SJSA1 (cell line): Measurements from ENCODE around the gene POU2AF3. TPM values are rescaled to one million over a fixed set of nuclear protein-coding genes. Genes with fewer than 3 reads are reported as not detected.

Experiments used
- DNase-seq, 2 experiments: peaks; one replicate each; pipeline ENCODE4 v3.0.0-alpha.2; 2015 to 2020; ENCODE audit warnings: low spot score in 2 of 2, low read depth in 1 of 2
- H3K27ac ChIP-seq: fragments of 250-450 bp; sonication (Bioruptor Pico); 2 replicates; pipeline ENCODE4 v1.5.1; 2020; ENCODE audit warnings: mild to moderate bottlenecking, moderate library complexity
- H3K27me3 ChIP-seq: fragments of 250-450 bp; sonication (Bioruptor Pico); replicated peaks from 2 replicates; pipeline ENCODE4 v1.5.1; 2020; ENCODE audit warnings: mild to moderate bottlenecking, moderate library complexity
- H3K36me3 ChIP-seq: fragments of 250-450 bp; sonication (Bioruptor Pico); 2 replicates; pipeline ENCODE4 v1.5.1; 2020; ENCODE audit warnings: mild to moderate bottlenecking
- H3K4me1 ChIP-seq: fragments of 250-450 bp; sonication (Bioruptor Pico); replicated peaks from 2 replicates; pipeline ENCODE4 v1.6.1; 2021; ENCODE audit warnings: mild to moderate bottlenecking
- H3K4me3 ChIP-seq: fragments of 250-450 bp; sonication (Bioruptor Pico); 2 replicates; pipeline ENCODE4 v1.5.1; 2020; ENCODE audit warnings: mild to moderate bottlenecking
- H3K9me3 ChIP-seq: fragments of 250-450 bp; sonication (Bioruptor Pico); replicated peaks from 2 replicates; pipeline ENCODE4 v1.5.1; 2020; ENCODE audit warnings: mild to moderate bottlenecking
- total RNA-seq: library from RNA; depleted of rRNA; stranded (reverse); fragments of >200 nt; shearing (Covaris generic); gene quantifications from 2 replicates; pipeline ENCODE4 v1.2.3, GENCODE V29; 2014

POU2AF3 gene
- total RNA-seq, 1 experiment from 2014 or later, result not detected

DNA sequence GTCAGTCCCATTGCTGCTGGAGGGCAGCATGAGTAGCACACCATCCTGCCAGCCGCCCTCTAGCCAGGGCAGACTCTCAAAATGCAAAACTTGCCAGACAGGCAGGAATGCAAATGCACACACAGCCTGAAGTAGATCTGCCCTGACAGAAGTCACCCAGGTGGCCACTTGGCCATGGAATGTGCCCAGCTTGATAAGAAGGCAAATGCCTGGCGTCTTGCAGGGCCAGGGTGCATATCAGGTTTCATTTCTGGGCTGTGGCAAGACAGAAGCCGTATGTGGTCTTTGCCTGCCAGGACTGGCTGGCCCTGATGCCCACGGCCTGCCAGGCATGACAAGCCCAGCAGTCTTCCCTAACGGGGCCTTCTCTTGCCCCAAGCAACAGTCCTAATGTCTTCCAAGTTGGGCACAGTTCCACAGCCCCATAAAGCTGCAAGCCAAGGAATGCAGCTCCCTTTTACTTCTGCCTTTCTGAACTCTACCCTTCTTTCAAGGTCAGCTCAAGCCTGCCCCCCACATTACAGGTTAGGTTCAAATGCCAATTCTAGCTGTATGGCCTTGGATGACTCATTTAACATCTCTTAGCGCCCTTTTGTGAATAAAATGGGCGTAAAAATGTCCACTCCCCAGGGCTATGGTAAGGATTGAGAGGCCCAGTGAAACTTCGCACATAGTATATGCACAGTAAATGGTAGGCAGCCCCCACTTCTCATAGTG lies 29.7 kb downstream of the POU2AF3 start:
- Histone ChIP-seq H3K36me3 (no peaks in the 10 kb centered on the region), H3K27me3 (no peaks in the 10 kb centered on the region), H3K27ac (no peak overlapping the region), H3K4me1 (peaks cover 8% of the 10 kb centered on the region), H3K9me3 (no peaks in the 10 kb centered on the region), H3K4me3 (no peak overlapping the region)
- DNase-seq, result no peak

DNA sequence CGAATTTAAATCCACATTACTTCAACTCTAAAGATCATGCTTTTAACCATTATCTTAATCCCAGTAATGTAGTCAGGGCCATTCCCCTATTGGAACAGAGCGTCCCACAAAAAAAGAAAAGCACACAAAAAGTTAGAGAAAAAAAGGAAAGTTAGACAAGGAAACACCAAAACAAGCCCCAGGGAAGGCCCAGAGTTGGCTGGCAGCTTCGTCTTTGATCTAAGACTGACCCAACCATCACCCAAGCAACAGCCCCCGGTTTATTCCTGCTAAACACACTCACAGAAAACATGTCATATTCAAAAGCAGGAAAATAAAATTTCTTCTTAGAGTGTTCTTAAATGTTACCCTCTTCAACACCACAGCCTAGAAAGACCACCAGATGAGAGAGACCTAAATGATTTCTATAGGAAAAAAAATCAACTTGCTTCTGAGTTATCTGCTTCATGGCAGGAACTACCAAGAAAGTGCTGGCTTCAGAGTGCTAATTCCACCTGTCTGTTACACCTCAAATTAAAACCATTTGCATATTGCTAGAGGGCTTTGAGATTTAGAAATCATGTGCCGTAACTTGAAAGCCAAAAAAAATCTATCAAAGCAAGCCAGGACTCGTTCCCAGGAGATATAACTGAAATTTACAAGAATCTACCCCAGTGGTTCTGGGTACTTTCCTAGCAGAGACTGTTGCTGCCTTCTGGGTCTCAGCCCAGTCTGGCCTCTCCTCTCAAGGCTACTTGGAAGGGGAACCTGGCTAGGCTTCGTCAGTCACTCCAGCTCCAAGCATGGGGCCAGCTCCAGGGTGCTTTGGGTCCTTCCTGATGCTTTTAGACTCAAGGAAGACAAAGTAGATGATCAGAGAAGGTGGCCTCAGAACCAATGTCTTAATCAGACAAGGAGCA lies 31.2 kb downstream of the POU2AF3 start:
- H3K36me3 ChIP-seq, result no peaks in the 10 kb centered on the region
- H3K27ac ChIP-seq, result no peak overlapping the region
- no peaks in the 10 kb centered on the region for H3K9me3 ChIP-seq
- no peaks in the 10 kb centered on the region for H3K27me3 ChIP-seq
- no peak overlapping the region for H3K4me3 ChIP-seq
- no peak for DNase-seq
- H3K4me1 ChIP-seq, result peaks cover 6% of the 10 kb centered on the region

DNA sequence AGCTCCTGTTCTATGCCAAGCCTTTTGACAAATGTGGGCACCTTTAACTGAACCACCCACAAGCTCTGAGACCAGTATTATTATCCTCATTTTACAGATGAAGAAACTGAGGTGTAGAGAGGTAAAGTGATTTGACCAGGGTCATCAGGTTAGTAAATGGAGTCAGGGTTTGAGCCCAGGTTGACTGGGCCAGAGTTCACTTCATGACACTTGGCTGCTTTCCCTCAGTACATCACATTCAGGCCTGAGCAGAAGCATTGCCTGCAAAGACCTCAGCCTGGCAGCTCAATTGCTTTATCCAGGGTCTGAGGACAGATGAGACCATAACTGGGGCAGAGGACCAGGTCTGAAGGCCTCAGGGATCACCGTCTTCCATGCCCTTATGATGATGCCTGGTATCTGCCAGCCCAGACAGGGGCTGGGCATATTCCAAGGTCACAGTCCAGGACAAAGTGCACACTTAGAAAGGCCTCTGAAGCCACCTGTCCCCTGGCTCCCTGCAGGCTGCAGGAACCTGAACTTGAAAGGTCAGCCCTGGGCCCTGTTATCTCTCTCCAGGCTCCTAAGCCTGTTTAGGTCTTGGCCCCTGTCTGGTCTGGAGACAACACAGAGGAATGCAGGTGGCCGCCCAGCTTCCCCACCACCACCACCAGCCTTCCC lies 32.0 kb downstream of the POU2AF3 start:
- H3K36me3 ChIP-seq, result no peaks in the 10 kb centered on the region
- no peak overlapping the region for H3K27ac ChIP-seq
- no peaks in the 10 kb centered on the region for H3K9me3 ChIP-seq
- no peak for DNase-seq
- H3K4me3 ChIP-seq, result no peak overlapping the region
- no peaks in the 10 kb centered on the region for H3K27me3 ChIP-seq
- H3K4me1 ChIP-seq, result no peaks in the 10 kb centered on the region

- Histone ChIP-seq H3K27me3 (no peaks in the 10 kb centered on the region), H3K27ac (no peak overlapping the region), H3K9me3 (no peaks in the 10 kb centered on the region), H3K4me3 (no peak overlapping the region), H3K36me3 (no peaks in the 10 kb centered on the region), H3K4me1 (no peaks in the 10 kb centered on the region)
- DNase-seq, result no peak
Observed at GRCh38 chr11:111331711-111332479, 33.5 kb downstream of the POU2AF3 start.

DNA sequence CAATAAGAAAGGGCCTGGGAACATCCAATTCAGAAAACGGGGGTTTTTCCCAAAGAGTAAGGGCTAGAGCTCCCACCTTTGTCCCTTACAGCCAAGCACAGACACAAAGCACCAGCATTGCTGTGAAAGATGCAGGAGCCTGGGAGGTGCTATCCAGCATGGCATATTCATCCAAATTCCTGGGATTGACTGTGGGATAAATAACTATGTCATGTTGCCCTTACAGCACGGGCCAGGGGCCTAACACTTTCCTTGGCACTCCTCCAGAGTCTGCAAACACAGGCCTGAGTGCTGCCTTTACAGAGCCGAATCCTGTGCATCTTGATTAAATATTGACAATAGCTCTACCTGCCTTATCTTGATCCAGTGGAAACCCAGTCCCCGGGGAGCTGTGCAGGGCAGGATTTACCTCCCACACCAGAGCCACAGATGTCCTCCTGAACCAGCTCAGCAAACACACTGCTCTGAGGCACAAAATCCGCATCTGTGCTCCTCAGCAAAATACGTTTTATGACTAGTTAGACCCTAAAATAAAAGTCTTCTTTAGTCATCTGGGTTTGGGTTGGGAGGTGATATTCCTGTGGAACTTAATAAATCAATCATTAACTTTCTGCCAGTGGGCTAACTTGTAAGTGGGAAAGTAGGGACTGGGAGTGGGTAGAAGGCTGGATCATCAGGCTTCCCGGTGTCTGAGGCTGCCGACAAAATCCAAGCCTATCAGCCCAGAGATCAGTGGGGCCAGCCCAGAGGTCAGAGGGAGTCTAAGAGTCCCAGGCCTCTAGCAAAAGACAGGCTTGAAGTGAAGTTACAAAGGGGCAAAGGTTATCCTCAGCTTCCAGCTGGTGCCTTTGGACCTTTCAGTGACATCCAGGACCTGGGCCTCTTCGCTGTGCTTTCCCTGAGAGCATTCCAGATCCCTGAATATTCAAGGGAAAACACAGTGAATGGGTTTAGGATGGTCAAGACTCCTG lies 36.5 kb downstream of the POU2AF3 start:
- Histone ChIP-seq H3K4me1 (no peaks in the 10 kb centered on the region), H3K9me3 (no peaks in the 10 kb centered on the region), H3K4me3 (no peak overlapping the region), H3K36me3 (no peaks in the 10 kb centered on the region), H3K27ac (no peak overlapping the region), H3K27me3 (no peaks in the 10 kb centered on the region)
- no peak for DNase-seq

DNA sequence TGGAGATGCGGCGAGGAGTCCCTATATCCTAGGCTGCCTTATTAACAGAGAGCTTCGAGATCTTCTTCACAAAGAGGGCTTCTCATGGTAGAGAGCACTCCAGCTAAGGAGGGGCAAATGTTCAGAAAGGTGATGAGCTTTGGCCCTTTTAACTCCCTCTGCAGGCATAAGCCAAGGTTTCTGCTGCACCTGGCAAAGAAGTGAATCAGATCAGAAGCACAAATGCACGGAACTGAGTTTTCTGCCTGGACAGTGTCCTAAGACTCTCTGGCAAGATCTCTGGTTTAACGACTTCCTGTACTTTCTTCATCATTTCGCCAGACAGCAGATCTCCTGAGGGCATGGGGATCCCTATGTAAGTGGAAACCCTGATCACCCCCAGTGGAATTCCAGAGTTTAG lies 37.2 kb downstream of the POU2AF3 start:
- Histone ChIP-seq H3K4me1 (no peaks in the 10 kb centered on the region), H3K27me3 (no peaks in the 10 kb centered on the region), H3K9me3 (no peaks in the 10 kb centered on the region), H3K4me3 (no peak overlapping the region), H3K36me3 (no peaks in the 10 kb centered on the region), H3K27ac (no peak overlapping the region)
- DNase-seq, result no peak

- DNase-seq, result no peak
- H3K9me3 ChIP-seq, result no peaks in the 10 kb centered on the region
- H3K36me3 ChIP-seq, result no peaks in the 10 kb centered on the region
- no peaks in the 10 kb centered on the region for H3K4me1 ChIP-seq
- H3K4me3 ChIP-seq, result no peak overlapping the region
- H3K27me3 ChIP-seq, result no peaks in the 10 kb centered on the region
- H3K27ac ChIP-seq, result no peak overlapping the region
Observed at GRCh38 chr11:111336062-111336461, 37.7 kb downstream of the POU2AF3 start.

DNA sequence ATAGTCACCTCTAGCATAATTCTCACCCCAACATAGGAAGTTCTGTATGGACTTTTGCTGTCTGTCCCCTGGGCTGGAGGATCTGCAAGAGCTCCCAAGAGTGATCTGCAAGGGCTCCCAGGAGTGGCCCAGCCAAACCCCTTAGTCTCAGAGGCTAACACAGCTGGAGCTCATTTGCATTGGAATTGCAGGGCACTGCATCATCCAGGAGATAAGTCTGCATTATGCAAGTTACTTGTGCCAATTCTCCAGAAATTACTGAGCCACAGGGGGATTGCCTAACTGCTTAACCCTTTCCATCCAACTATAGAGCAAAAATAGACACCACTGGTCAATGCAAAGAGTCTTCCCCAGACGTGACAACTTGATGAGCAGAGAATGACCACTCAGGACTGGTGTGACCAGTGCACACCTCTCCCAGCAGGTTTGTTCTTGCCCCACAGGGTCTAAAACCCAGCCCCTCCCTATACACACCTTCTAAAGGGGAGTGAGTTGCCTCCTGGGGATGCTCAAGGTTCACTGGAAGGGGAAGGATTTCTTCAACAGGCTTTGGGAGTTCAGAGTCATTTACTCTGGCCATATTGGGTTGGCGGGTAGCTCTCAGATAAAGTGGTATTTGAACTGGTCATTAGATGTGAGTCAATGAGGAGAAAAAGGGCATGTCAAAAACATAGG lies 38.4 kb downstream of the POU2AF3 start:
- Histone ChIP-seq H3K4me3 (no peak overlapping the region), H3K9me3 (no peaks in the 10 kb centered on the region), H3K27ac (no peak overlapping the region), H3K27me3 (no peaks in the 10 kb centered on the region), H3K4me1 (no peaks in the 10 kb centered on the region), H3K36me3 (no peaks in the 10 kb centered on the region)
- no peak for DNase-seq

DNA sequence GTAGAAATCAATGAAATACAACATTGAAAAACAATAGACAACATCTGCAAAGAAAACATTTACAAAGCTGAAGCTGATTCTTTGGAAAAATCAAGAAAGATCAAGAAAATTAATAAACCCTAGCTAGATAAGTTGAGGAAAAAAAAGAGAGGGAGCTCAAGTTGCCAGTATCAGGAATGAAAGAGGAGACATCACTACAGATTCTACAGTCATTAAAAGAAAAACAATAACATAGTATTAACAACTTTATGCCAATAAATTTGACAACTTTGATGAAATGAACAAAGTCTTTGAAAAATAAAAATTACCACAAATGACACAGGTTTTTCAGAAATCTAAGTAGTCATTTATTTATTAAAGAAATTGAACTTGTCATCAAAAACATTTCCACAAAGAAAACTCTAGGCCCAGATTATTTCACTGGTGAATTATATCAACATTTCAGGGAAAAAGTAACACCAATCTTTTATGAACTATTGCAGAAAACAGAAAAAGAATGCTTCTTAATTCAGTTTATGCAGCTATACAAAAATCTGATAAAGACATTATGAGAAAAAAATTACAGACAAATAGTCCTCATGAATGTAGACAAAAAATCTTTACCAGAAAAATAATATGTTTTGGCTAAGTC lies 41.5 kb downstream of the POU2AF3 start:
- no peaks in the 10 kb centered on the region for H3K27me3 ChIP-seq
- no peak overlapping the region for H3K4me3 ChIP-seq
- no peaks in the 10 kb centered on the region for H3K36me3 ChIP-seq
- no peak overlapping the region for H3K27ac ChIP-seq
- H3K4me1 ChIP-seq, result no peaks in the 10 kb centered on the region
- DNase-seq, result no peak
- H3K9me3 ChIP-seq, result no peaks in the 10 kb centered on the region

DNA sequence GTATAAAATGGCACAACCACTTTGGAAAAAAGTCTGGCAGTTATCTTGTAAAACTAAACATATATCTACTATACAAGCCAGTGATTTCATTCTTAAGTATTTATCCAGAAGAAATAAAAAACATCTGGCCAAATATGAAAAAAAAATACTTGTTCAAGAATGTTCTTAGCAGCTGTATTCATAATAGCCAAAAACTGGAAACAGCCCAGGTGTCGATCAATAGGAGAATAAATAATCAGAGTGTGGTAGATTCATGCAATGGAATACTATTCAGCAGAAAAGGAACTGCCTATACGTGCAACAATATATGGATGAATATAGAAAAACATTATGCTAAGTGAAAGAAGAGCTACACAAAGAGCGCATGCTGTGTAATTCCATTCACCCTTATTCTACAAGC lies 44.0 kb downstream of the POU2AF3 start:
- no peaks in the 10 kb centered on the region for H3K9me3 ChIP-seq
- H3K36me3 ChIP-seq, result no peaks in the 10 kb centered on the region
- H3K4me3 ChIP-seq, result no peak overlapping the region
- H3K27me3 ChIP-seq, result no peaks in the 10 kb centered on the region
- no peaks in the 10 kb centered on the region for H3K4me1 ChIP-seq
- H3K27ac ChIP-seq, result no peak overlapping the region
- DNase-seq, result no peak

- no peak overlapping the region for H3K27ac ChIP-seq
- no peaks in the 10 kb centered on the region for H3K4me1 ChIP-seq
- H3K27me3 ChIP-seq, result no peaks in the 10 kb centered on the region
- DNase-seq, result no peak
- H3K36me3 ChIP-seq, result no peaks in the 10 kb centered on the region
- H3K9me3 ChIP-seq, result no peaks in the 10 kb centered on the region
- no peak overlapping the region for H3K4me3 ChIP-seq
Observed at GRCh38 chr11:111344032-111344431, 45.7 kb downstream of the POU2AF3 start.
